MM.1S (cell line): ENCODE results near the gene INO80B.
"Not testable (repeated sequence)": the region's sequence is repeated elsewhere in the genome, so short reads cannot be mapped to it uniquely, and the experiment has no call there.

ENCODE experiments used
- DNase-seq: peaks from one replicate; pipeline ENCODE4 v3.0.0-alpha.2; 2015
- H2AFZ ChIP-seq: fragments of 300-600 bp; sonication (generic); 2 replicates; pipeline ENCODE4 v1.6.0; 2016; ENCODE audit warnings: antibody characterized with exemption, low read length
- H3F3A ChIP-seq: fragments of 300-600 bp; sonication (generic); 2 replicates; pipeline ENCODE4 v1.6.1; 2016; ENCODE audit warnings: mild to moderate bottlenecking, antibody characterized with exemption, low read length, moderate library complexity, mixed read lengths; ENCODE audit not compliant: insufficient read depth
- H3K27ac ChIP-seq: fragments of 300-600 bp; sonication (generic); 2 replicates; pipeline ENCODE4 v1.5.1; 2016; ENCODE audit warnings: mild to moderate bottlenecking, low read length
- H3K27me3 ChIP-seq: fragments of 300-600 bp; sonication (generic); replicated peaks from 2 replicates; pipeline ENCODE4 v1.6.0; 2016; ENCODE audit warnings: low read length; ENCODE audit not compliant: insufficient read depth
- H3K36me3 ChIP-seq: fragments of 300-600 bp; sonication (generic); replicated peaks from 2 replicates; pipeline ENCODE4 v1.6.1; 2016; ENCODE audit warnings: mild to moderate bottlenecking, low read length, mixed read lengths; ENCODE audit not compliant: insufficient read depth
- H3K4me1 ChIP-seq: fragments of 300-600 bp; sonication (generic); 2 replicates; pipeline ENCODE4 v1.6.1; 2016; ENCODE audit warnings: low read length, mixed read lengths
- H3K4me2 ChIP-seq: fragments of 300-600 bp; sonication (generic); 2 replicates; pipeline ENCODE4 v1.6.0; 2016; ENCODE audit warnings: low read depth, low read length
- H3K4me3 ChIP-seq: fragments of 300-600 bp; sonication (generic); 2 replicates; pipeline ENCODE4 v1.5.1; 2016; ENCODE audit warnings: low read length, mixed read lengths
- H3K79me2 ChIP-seq: fragments of 300-600 bp; sonication (generic); 2 replicates; pipeline ENCODE4 v1.6.1; 2016; ENCODE audit warnings: mixed run types, low read length, mixed read lengths
- H3K9ac ChIP-seq: fragments of 300-600 bp; sonication (generic); 2 replicates; pipeline ENCODE4 v1.6.1; 2016; ENCODE audit warnings: low read length, mixed read lengths
- H3K9me2 ChIP-seq: fragments of 300-600 bp; sonication (generic); replicated peaks from 2 replicates; pipeline ENCODE4 v1.6.1; 2016; ENCODE audit warnings: mild to moderate bottlenecking, low read length, mixed read lengths; ENCODE audit not compliant: insufficient read depth
- H3K9me3 ChIP-seq: fragments of 300-600 bp; sonication (generic); replicated peaks from 2 replicates; pipeline ENCODE4 v1.6.1; 2016; ENCODE audit warnings: mild to moderate bottlenecking, low read length, mixed read lengths; ENCODE audit not compliant: insufficient read depth
- H4K20me1 ChIP-seq: fragments of 300-600 bp; sonication (generic); 2 replicates; pipeline ENCODE4 v1.6.1; 2016; ENCODE audit warnings: mild to moderate bottlenecking, low read length, moderate library complexity, mixed read lengths; ENCODE audit not compliant: insufficient read depth
- CTCF ChIP-seq: fragments of 300-600 bp; sonication (generic); IDR thresholded peaks from 2 replicates; pipeline ENCODE4 v1.5.1; 2016; ENCODE audit warnings: antibody characterized with exemption, low read length, mixed read lengths
- EZH2 ChIP-seq: fragments of 300-600 bp; sonication (generic); optimal IDR thresholded peaks from 2 replicates; pipeline ENCODE3; 2017; ENCODE audit warnings: low read depth, mild to moderate bottlenecking, antibody characterized with exemption, low read length, mixed read lengths
- EZH2phosphoT487 ChIP-seq: fragments of 300-600 bp; sonication (generic); IDR thresholded peaks from 2 replicates; pipeline ENCODE4 v1.6.1; 2018; ENCODE audit warnings: antibody characterized with exemption, low read length

The INO80B gene

GRCh38 chr2:74482801-74483674 is 28.2 kb downstream of the INO80B start, which contains the start of the genes CCDC142 and TTC31:
TSS of gene CCDC142 (minus strand) at chr2:74482998. CDS start at chr2:74482837, 161 bp downstream.
TSS of gene TTC31 (plus strand) at chr2:74483081. CDS start at chr2:74483096, 15 bp downstream.
- Histone ChIP-seq H3K4me3 (peak within 1 kb of the TSS; percentile 99), H3K27me3 (no peaks in the 10 kb centered on the region), H3K27ac (peak within 1 kb of the TSS; percentile 77), H3K9me2 (no peaks in the 10 kb centered on the region), H3F3A (peaks cover 4% of the 10 kb centered on the region; the same call in 1 of the 2 replicates), H3K9me3 (no peaks in the 10 kb centered on the region), H3K36me3 (no peaks in the 10 kb centered on the region), H3K4me2 (peak within 1 kb of the TSS; percentile 98), H3K9ac (peak within 1 kb of the TSS; percentile 92), H2AFZ (peak within 1 kb of the TSS; percentile 99), H4K20me1 (no peaks in the 10 kb centered on the region), H3K79me2 (peaks cover 33% of the 10 kb centered on the region), H3K4me1 (peaks cover 8% of the 10 kb centered on the region)
- peak; percentile 93 for DNase-seq
- TF ChIP-seq EZH2phosphoT487 (no peak), CTCF (peak; percentile 85)

- Histone ChIP-seq H3K4me2 (peak overlapping the region; percentile 98), H3K9ac (peak overlapping the region; percentile 92), H3K4me3 (peak overlapping the region; percentile 99), H3K79me2 (peaks cover 33% of the 10 kb centered on the region), H2AFZ (peak overlapping the region; percentile 99)
- H3K9me2 ChIP-seq, H4K20me1 ChIP-seq, H3K9me3 ChIP-seq, H3K27me3 ChIP-seq, H3K4me1 ChIP-seq, H3K36me3 ChIP-seq, H3K27ac ChIP-seq, H3F3A ChIP-seq, DNase-seq: not testable (repeated sequence)
These were observed 28.8 kb downstream of the INO80B start for GRCh38 chr2:74483675-74484164.

GRCh38 chr2:74486141-74486540 is 31.3 kb downstream of the INO80B start:
- Histone ChIP-seq H3F3A (peaks cover 4% of the 10 kb centered on the region; the same call in 1 of the 2 replicates), H3K9ac (no peak overlapping the region), H4K20me1 (no peaks in the 10 kb centered on the region), H3K4me2 (no peak overlapping the region), H3K27me3 (no peaks in the 10 kb centered on the region), H3K36me3 (no peaks in the 10 kb centered on the region), H3K4me3 (no peak overlapping the region), H3K4me1 (peaks cover 4% of the 10 kb centered on the region; the same call in 1 of the 2 replicates), H3K27ac (no peak overlapping the region), H3K79me2 (peaks cover 26% of the 10 kb centered on the region), H2AFZ (no peak overlapping the region), H3K9me2 (no peaks in the 10 kb centered on the region), H3K9me3 (no peaks in the 10 kb centered on the region)
- TF ChIP-seq EZH2phosphoT487 (no peak), EZH2 (no peak), CTCF (no peak)
- DNase-seq: no peak
